ENCODE measurements around the gene SEPSECS.

Gene SEPSECS

GRCh38 chr4:25080571-25080970 is 79.7 kb downstream of the SEPSECS start:
- DNase-seq (ENCODE audit: low read depth): no peak

DNA sequence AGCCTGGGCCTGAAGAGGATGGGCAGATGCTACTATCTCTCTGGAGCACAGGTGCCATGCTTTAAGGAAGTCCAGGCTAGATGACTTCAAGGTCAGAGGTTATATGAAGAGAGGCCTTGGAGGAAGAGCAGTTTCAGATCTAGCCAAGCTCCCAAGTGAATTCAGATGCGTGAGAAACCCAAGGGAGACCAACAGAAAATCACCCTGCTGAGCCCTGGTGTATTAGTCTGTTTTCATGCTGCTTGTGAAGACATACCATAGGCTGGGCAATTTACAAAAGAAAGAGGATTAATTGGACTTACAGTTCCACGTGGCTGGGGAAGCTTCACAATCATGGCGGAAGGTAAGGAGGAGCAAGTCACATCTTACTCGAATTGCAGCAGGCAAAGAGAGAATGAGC is 81.7 kb downstream of the SEPSECS start:
- DNase-seq (ENCODE audit: low read depth): no peak

DNA sequence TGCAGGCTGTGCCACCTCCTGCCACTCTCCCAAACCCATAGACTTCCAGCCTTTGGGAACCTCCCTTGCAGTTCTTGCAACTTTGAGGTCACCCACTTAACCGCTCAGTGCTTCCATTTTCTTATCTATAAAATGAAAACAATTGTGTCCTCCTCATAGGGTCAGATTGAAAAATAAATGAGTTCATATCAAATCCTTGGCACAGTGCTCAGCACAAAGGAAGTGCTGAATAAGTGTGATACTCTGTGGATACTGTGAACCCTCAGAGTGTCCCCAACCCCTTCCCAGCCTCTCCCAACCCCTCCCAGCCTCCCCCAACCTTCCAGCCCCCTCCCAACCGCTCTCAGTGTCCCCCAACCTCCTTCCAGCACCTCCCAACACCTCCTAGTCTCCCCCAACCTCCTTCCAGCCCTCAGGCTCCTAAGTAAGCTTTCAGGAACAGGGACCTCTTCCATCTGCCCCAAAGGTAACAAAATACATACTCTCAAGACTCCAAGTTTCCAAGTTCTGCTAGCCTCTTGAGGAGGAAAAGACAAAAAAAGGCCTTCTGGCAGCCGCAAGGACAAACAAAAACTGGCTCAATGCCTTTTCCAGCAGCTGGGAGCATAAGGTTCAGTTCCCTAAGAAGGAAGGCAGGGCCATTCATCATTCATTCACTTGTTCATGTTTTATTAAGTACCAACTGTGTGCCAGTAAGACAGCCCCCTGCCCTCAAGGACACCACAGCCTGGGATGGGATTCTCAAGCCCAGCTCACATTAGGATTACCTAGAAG is 83.4 kb downstream of the SEPSECS start:
- DNase-seq (ENCODE audit: low read depth): no peak

DNA sequence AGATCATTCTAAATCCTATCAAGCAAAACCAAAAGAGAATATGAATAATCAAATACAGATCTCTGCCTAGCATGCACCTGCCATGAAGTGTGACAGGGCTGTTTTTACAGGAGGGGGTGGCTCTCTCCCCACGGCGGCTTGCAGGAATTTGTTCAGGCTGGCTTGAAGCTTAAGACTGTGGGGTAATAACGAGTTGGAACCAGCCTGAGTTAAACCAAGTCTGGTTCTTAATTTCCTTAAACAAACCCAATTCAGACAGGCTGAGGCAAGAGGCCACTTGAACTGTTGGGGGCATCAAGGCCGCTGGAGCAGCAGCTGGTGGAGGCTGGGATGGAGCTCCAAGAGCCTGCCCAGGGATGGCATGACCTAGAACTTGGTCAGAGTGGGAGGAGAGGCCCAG is 84.4 kb downstream of the SEPSECS start:
- DNase-seq (ENCODE audit: low read depth): no peak

- DNase-seq (ENCODE audit: low read depth): no peak
Measured at GRCh38 chr4:25075129-25075528, 85.1 kb downstream of the SEPSECS start.

DNA sequence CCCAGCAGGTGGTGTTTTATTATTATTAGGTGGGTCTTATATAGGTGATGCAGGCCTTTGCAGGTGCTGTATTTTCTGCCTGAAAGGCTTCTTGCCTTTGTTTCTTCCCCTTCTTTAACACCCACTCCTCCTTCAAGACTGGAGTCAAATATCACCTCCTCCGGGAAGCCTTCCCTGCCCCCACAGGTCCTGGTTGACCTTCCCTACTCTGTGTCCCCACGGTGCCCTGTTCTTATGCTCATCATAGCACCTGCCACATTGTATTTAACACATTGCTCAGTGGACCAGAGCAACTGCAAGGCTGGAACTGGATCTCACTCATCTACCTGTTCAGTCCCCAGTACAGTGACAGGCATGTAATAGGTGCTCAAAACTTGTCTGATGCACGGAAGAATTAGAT is 89.7 kb downstream of the SEPSECS start:
- DNase-seq (ENCODE audit: low read depth): no peak

Data from stimulated activated CD8-positive, alpha-beta memory T cell treated with anti-CD3 and anti-CD28 coated beads, Interleukin-15, amount 100 ng/mL, for 1 hour (primary cell).